MM.1S (cell line): ENCODE results near the gene POTEE.
"Not testable (repeated sequence)": the region's sequence is repeated elsewhere in the genome, so short reads cannot be mapped to it uniquely, and the experiment has no call there.

Source experiments
- EZH2 ChIP-seq: fragments of 300-600 bp; sonication (generic); optimal IDR thresholded peaks from 2 replicates; pipeline ENCODE3; 2017; ENCODE audit warnings: low read depth, mild to moderate bottlenecking, antibody characterized with exemption, low read length, mixed read lengths
- TF ChIP-seq, protein P1 (sequence below): fragments of 300-600 bp; sonication (generic); IDR thresholded peaks from 2 replicates; pipeline ENCODE4 v1.5.1; 2016; ENCODE audit warnings: antibody characterized with exemption, low read length, mixed read lengths

DNA sequence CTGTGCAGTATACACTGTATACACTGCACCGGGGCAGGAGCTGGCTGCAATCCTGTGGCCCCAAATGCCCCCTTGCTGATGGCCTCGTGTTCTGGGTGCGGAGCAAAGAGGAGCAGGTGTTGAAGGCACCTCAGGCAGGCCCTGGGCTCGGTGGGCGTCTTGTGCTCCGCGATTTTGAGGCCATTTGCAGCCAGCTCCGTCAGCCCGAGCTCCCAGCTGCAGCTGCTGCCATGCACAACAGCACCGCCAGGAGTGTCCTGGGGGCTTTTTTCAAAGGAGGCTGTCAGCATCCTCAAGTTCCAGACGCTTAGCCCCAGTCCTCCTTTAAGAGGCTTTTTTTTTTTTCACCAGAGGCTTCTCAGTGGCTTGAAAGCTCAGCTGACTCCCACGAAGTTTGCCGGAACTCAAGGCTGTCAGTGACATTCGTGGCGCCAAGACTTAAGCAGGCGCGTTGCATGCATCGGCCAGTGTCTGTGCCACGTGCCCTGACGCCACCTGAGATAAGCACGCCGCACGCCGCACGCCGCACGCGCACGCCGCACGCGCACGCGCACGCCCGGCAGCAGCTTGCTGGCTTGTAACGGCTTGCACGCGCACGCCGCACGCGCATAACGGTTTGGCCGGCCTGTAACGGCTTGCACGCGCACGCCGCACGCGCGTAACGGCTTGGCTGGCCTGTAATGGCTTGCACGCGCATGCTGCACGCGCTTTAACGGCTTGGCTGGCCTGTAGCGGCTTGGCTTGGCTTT, 8.1 kb downstream of the POTEE start:
- TF ChIP-seq, protein P1, sequence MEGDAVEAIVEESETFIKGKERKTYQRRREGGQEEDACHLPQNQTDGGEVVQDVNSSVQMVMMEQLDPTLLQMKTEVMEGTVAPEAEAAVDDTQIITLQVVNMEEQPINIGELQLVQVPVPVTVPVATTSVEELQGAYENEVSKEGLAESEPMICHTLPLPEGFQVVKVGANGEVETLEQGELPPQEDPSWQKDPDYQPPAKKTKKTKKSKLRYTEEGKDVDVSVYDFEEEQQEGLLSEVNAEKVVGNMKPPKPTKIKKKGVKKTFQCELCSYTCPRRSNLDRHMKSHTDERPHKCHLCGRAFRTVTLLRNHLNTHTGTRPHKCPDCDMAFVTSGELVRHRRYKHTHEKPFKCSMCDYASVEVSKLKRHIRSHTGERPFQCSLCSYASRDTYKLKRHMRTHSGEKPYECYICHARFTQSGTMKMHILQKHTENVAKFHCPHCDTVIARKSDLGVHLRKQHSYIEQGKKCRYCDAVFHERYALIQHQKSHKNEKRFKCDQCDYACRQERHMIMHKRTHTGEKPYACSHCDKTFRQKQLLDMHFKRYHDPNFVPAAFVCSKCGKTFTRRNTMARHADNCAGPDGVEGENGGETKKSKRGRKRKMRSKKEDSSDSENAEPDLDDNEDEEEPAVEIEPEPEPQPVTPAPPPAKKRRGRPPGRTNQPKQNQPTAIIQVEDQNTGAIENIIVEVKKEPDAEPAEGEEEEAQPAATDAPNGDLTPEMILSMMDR = not testable (repeated sequence)
- not testable (repeated sequence) for TF ChIP-seq EZH2
